ENCODE data around the gene THOP1.

GRCh38 chr19:2796659-2797266, 11.5 kb downstream of the THOP1 start:
- TF ChIP-seq, protein P1, sequence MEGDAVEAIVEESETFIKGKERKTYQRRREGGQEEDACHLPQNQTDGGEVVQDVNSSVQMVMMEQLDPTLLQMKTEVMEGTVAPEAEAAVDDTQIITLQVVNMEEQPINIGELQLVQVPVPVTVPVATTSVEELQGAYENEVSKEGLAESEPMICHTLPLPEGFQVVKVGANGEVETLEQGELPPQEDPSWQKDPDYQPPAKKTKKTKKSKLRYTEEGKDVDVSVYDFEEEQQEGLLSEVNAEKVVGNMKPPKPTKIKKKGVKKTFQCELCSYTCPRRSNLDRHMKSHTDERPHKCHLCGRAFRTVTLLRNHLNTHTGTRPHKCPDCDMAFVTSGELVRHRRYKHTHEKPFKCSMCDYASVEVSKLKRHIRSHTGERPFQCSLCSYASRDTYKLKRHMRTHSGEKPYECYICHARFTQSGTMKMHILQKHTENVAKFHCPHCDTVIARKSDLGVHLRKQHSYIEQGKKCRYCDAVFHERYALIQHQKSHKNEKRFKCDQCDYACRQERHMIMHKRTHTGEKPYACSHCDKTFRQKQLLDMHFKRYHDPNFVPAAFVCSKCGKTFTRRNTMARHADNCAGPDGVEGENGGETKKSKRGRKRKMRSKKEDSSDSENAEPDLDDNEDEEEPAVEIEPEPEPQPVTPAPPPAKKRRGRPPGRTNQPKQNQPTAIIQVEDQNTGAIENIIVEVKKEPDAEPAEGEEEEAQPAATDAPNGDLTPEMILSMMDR (IDR thresholded peaks at IDR 0.05) = no peak
- TF ChIP-seq POLR2A (IDR thresholded peaks at IDR 0.05) = no peak

All from esophagus squamous epithelium (tissue), 4 donors.